ENCODE data around the gene SH3TC1.

SH3TC1 gene

GRCh38 chr4:8277356-8278008 lies 78.4 kb downstream of the SH3TC1 start:
- DNase-seq (ENCODE audit: low read depth) = no peak

- no peak for DNase-seq (ENCODE audit: low read depth)
Measured at GRCh38 chr4:8278009-8278395, 78.9 kb downstream of the SH3TC1 start.

GRCh38 chr4:8278421-8279287 lies 79.6 kb downstream of the SH3TC1 start:
- DNase-seq (ENCODE audit: low read depth) = no peak

- DNase-seq (ENCODE audit: low read depth) = no peak
Measured at GRCh38 chr4:8279321-8280157, 80.4 kb downstream of the SH3TC1 start.

- DNase-seq (ENCODE audit: low read depth) = no peak
Measured at GRCh38 chr4:8280158-8280875, 81.2 kb downstream of the SH3TC1 start.

- no peak for DNase-seq (ENCODE audit: low read depth)
Measured at GRCh38 chr4:8280876-8281440, 81.9 kb downstream of the SH3TC1 start.

- DNase-seq (ENCODE audit: low read depth) = no peak
Measured at GRCh38 chr4:8281519-8282133, 82.5 kb downstream of the SH3TC1 start.

GRCh38 chr4:8282134-8282641 lies 83.1 kb downstream of the SH3TC1 start:
- DNase-seq (ENCODE audit: low read depth) = no peak

- no peak for DNase-seq (ENCODE audit: low read depth)
Measured at GRCh38 chr4:8282742-8283141, 83.7 kb downstream of the SH3TC1 start.

GRCh38 chr4:8283161-8283560 lies 84.1 kb downstream of the SH3TC1 start:
- no peak for DNase-seq (ENCODE audit: low read depth)

GRCh38 chr4:8283631-8284121 lies 84.6 kb downstream of the SH3TC1 start:
- DNase-seq (ENCODE audit: low read depth) = no peak

- no peak for DNase-seq (ENCODE audit: low read depth)
Measured at GRCh38 chr4:8284391-8284790, 85.3 kb downstream of the SH3TC1 start.

- no peak for DNase-seq (ENCODE audit: low read depth)
Measured at GRCh38 chr4:8285143-8285975, 86.3 kb downstream of the SH3TC1 start.

GRCh38 chr4:8285976-8286718 lies 87.1 kb downstream of the SH3TC1 start:
- DNase-seq (ENCODE audit: low read depth) = no peak

- DNase-seq (ENCODE audit: low read depth) = no peak
Measured at GRCh38 chr4:8286719-8287342, 87.7 kb downstream of the SH3TC1 start.

- DNase-seq (ENCODE audit: low read depth) = no peak
Measured at GRCh38 chr4:8287343-8288280, 88.5 kb downstream of the SH3TC1 start.

GRCh38 chr4:8289151-8289750 lies 90.2 kb downstream of the SH3TC1 start:
- DNase-seq (ENCODE audit: low read depth) = no peak
